Stimulated activated CD8-positive, alpha-beta memory T cell treated with anti-CD3 and anti-CD28 coated beads, Interleukin-12 subunit alpha, Interleukin-12 subunit beta, amount 100 ng/mL, for 24 hours (primary cell): ENCODE data around the gene PSMB8.
"Not testable (repeated sequence)": the region's sequence is repeated elsewhere in the genome, so short reads cannot be mapped to it uniquely, and the experiment has no call there.

Experiments used
- DNase-seq: peaks from one replicate; pipeline ENCODE4 v3.0.0-alpha.2; 2020; ENCODE audit errors: extremely low read depth

The PSMB8 gene

DNA sequence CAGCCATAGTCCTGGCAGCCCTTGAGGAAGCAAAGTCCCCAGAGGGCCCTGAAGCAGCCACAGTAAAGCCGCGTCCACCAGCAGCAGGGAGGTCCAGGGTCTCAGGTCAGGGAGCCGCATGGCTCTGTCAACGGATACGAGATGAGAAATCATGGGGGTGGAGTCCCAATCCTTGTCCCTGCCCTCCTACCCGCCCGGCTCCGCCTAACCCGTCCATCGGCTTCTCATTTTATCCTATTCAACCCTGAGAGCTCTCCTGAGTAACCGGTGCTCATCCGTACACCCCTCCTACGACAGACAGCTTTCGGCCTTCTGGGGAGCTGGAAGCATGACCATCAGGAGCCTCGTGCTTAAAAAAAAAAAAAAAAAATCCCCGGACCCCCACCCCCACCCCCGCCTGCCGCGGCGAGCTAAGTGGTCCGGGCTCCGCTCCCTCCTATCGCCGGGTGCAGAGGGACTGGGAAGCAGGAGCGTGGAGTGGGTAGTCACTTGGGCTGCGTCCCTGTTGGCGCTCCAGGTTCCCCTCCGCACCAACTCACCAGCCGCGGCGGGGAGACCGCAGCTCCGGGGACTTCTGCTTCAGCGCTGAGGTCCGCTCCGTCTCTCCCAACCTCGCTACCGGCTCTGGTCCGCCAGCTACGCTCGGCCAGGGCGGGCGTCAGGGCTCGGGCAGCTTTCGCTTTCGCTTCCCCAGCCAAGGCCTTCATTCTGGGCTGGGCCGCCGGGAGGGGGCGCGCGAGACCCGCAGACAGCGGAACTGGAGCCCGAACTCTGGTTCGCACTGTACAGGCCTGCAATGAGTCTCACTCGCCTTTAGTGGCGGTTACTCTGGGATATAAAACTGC is 5.5 kb downstream of the PSMB8 start, which contains the start of gene TAP2:
TSS of gene TAP2 (minus strand) at position 626 of the 845 bp plus-strand sequence. CDS start at position 120, 506 bp downstream.
- DNase-seq: peak; percentile 92

DNA sequence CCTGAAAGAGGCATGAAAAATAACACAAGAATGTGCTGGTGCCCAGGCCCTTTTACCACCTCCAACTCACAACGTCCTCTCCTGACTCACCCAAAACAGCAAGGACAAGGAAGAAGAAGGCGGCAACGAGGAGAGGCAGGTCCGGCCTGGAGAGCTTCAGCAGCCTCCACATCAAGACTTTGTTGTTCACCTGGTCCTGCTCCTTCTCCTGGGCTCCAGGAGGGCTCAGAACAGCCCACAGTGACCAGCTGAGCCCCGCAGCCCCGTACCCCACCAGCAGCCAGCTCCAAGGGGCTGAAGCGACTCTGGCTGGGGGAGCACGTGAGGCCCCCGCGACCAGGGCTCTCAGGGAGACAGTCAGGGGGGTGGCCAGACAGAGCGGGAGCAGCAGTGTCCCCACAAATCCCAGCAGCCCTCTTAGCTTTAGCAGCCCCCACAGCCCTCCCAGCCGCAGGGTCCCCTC is 6.2 kb downstream of the PSMB8 start:
- DNase-seq: no peak

DNA sequence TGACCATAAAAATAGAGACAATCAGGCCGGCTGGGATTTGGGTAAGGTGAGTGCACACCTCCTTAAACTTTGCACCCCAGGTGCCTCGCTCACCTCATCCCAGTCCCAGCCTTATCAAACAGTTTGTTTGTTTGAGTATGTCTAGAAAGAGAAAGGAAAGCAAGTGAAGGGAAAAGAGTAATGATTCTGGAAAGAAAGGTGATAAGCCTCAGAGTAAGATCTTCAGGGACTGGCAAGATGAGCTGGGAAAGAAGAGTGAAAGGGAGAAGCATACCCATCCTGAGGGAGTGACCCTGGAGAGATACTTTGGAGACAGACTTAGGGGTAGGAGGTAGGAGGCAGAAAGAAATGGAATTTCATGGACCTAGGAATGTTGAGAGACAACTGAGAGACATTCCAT is 7.0 kb downstream of the PSMB8 start:
- no peak for DNase-seq

DNA sequence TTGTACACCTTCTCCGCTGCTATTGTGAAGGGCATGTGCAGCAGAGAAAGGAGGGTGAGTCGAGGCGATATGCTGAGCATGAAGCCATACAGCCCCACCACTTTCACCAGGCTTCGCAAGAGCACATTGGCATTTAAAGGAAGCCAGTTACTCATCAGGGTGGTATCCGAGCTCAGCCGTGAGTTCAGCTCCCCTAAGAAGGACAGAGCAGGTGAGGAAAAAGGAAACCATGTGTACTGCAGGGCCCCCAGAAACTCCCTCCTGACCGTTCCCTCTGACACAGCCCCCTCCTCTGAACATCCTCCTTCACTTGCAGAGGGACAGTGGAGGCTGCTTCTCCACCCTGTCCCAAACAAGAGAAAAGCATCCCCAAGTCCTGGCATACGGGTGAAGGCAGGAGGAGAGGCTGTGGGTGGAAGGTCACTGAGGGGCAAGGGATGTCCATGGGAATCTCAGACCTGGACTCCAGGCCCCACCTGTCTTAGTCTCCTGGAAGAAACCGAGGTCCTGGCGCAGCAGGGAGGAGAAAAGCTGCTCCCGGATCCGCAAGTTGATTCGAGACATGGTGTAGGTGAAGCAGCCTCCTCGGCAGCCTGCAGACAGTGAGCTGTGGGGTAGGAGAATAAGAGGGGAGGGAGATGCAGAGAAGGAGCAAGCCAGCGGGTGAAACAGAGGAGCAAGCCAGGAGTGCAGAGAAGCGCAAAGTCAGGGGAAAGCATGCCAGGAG is 8.5 kb downstream of the PSMB8 start:
- DNase-seq: no peak

DNA sequence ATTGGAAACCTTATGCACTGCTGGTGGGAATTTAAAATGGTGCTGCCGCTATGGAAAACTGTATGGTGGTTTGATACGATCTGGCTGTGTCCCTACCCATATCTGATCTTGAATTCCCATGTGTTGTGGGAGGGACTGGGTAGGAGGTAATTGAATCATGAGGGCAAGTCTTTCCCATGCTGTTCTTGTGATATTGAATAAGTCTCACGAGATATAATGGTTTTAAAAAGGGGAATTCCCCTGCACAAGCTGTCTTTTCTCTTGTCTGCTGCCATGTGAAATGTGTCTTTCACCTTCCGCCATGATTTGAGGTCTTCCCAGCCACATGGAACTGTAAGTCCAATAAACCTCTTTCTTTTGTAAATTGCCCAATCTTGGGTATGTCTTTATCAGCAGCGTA is 10.2 kb downstream of the PSMB8 start:
- no peak for DNase-seq

- DNase-seq: no peak
These were observed 11.3 kb downstream of the PSMB8 start for GRCh38 chr6:32832535-32832934.

GRCh38 chr6:32830936-32831335 is 12.9 kb downstream of the PSMB8 start:
- DNase-seq: no peak

GRCh38 chr6:32830017-32830416 is 13.8 kb downstream of the PSMB8 start:
- no peak for DNase-seq

DNA sequence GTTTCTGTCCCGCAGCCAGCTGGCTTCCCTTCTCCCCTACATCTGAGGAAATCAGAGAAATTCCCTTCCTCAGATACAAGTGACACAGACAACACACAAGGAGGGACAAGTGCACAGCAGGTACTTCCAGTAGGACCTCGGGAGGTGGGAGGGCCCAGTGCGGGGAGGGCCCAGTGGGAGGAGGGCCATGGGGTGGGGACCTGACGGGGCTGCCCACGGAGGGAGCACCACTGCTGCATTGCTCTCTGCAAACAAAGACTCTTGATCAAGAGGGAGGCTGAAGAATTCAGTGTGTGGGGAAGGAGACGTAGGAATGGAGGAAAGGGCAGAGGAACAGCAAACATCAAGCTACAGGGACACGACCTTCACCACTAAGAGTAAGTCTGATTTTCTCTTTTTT is 14.4 kb downstream of the PSMB8 start:
- DNase-seq: no peak

DNA sequence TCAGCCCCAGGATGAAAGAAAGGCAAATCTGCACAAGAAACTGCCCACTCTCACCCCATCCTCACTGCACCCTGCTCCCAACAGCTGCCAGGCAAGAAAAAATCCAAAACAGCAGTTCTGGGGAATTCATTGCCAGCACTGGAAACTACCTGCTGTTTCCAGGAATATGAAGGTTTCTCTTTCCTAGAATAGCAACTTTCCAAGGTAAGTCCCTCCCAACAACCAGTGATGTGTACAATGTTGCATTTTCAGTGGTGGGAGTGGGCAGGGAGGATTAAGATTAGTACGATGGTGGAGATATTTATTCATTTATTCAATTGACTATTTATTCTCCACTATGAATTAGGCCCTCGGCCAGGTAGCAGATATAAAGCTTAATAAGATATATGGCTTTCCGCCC is 16.8 kb downstream of the PSMB8 start:
- no peak for DNase-seq

GRCh38 chr6:32825966-32826365 is 17.9 kb downstream of the PSMB8 start:
- no peak for DNase-seq

- no peak for DNase-seq
These were observed 24.1 kb downstream of the PSMB8 start for GRCh38 chr6:32819729-32820128.

- DNase-seq: no peak
These were observed 25.0 kb downstream of the PSMB8 start for GRCh38 chr6:32818867-32819266.

GRCh38 chr6:32816746-32817204 is 27.1 kb downstream of the PSMB8 start, which contains the start of gene HLA-DOB:
Gene HLA-DOB, minus strand, starts transcription at chr6:32817002. Its CDS starts 51 bp downstream, at chr6:32816951.
- DNase-seq: no peak

DNA sequence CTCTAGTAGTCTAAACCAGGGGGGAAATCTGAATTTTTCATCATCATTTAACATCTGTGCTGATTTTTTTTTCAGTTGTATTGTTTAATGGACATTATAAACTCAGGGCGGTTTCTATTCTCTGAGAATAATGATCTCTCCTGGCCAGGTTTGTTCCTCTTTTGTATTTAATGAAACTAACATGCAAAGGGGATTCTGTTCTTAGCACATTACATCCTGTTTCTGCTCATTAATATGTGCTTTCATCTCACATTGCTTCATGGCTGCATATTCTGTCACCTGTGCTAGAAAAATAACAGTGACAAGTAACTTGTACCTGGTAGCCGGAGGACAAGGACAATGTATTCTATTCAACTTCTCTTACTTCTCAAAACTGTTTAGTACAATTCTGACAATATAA is 27.9 kb downstream of the PSMB8 start:
- DNase-seq: no peak

GRCh38 chr6:32815115-32815514 is 28.7 kb downstream of the PSMB8 start:
- DNase-seq: no peak

DNA sequence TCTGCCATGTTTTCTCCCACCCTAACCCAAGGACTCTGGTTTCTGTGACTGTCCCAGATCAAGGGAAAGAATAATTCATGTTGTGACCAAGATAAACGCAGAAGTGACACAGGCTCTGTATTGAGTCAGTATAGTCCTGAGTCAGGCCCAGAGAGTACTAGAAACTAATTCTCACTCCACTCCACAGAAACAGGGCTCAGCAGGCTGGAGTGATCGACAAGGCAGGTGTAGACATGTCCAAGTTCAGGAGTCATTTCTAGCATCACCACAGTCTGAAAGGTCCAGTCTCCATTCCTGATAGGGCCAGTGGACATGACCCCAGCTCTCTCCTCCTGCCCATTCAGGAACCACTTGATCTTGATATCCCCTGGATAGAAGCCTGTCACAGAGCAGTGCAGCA is 29.7 kb downstream of the PSMB8 start:
- DNase-seq: no peak

DNA sequence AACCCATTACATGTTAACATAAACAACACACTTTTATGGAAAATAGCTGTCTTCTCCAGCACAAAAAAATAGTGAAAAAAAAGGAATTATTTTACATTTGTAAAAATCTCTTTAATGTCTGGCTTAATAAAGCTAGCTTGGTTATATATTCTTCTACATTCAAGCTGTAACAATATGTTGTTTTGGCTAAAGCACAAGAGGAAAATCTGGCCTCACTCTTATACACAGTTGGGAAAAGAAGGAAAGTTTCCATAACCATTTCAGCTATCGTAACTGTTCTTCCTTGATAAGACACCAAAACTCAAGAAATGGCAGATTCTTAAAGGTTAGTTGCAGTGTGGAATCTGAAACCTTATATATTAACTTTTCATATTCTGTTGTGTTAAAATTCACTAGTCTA is 34.7 kb downstream of the PSMB8 start:
- DNase-seq: no peak

DNA sequence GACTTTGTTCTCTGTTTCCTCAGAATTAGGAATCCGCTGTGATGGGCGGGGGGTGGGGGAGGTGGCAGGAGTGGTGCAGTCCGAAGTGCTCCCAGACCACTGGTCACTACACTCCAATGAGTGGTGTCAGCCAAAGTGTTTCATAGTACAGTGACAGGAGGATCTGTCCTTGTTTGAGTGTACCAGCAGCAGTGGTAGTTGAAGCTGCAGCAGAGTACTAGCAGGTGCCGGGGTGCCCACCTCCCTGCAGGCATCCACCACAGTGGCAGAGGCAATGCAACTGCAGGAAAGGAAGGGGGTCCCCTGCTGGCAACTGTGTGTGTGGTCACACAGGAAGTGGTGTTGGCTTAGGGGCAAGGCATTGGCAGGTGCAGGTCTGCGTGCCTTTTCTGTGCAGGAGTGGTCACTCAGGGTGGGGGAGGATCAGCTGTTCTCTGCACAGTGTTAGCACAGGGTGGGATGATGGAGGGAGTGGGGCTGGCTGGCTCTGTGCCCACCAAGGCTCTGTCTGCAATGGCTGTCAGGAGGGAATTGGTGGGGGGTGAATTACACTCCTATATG is 36.7 kb downstream of the PSMB8 start:
- no peak for DNase-seq

DNA sequence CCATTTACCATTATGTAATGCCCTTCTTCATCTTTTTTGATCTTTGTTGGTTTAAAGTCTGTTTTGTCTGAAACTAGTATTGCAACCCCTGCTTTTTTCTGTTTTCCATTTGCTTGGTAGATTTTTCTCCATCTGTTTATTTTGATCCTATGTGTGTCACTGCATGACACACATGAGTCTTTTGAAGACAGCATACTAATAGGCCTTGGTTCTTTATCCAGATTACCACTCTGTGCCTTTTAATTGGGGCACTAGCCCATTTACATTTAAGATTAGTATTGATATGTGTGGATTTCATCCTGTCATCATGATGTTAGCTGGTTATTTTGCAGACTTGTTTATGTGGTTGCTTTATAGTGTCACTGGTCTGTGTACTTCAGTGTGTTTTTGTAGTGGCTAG is 38.4 kb downstream of the PSMB8 start:
- not testable (repeated sequence) for DNase-seq

GRCh38 chr6:32803416-32803815 is 40.4 kb downstream of the PSMB8 start:
- no peak for DNase-seq

DNA sequence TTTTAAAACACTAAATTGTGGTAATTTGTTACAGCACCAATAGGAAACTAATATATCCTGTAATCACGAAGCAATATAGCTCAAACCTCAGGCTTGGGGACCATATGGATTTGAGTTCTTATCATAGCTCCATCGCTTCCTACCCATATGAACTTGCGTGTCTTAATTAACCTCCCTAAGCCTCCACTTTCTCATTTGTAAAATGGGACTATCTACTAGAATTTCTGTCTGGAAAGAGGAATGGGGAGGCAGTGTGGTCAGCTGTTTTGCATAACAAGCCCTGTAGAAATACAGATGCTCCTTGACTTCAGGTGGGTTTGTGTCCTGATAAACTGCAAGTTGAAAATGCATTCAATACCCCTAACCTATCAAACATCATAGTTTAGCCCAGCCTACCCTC is 44.1 kb downstream of the PSMB8 start:
- DNase-seq: no peak
